NOMO-1 treated with DMSO at 0.1 percent for 48 hours (cell line): Measurements from ENCODE around the gene C17orf67.
A peak's percentile ranks its signal among the peaks of the same experiment; 100 is the strongest.

Experiments
- DNase-seq: peaks from one replicate; lab custom pipeline; 2025; ENCODE audit not compliant: unreplicated experiment; lab: John Stamatoyannopoulos, UW

The C17orf67 gene

DNA sequence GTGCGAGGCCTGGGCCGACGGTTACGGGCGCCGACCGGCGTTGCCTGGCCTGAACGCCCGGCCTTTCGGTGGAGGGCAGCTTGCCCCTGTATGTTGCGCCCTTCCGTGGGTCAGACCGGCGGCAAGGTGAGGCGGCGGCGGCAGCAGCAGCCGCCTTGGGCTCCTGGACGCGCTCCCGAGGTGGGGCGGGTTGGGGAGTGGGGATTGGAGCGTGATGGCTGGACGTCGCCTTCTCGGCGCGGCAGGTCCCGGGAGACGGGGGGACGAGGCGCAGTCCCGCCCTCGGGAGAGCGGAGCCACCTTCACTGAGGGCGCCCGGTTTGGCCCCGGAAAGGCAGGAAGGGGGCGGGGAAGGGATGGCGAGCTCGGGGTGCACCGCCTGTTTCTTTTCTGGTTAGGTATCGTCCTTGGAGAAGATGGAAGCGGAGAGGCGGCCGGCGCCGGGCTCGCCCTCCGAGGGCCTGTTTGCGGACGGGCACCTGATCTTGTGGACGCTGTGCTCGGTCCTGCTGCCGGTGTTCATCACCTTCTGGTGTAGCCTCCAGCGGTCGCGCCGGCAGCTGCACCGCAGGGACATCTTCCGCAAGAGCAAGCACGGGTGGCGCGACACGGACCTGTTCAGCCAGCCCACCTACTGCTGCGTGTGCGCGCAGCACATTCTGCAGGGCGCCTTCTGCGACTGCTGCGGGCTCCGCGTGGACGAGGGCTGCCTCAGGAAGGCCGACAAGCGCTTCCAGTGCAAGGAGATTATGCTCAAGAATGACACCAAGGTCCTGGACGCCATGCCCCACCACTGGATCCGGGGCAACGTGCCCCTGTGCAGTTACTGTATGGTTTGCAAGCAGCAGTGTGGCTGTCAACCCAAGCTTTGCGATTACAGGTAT lies 902 bp upstream of the C17orf67 start:
- DNase-seq, result peak; percentile 41

GRCh38 chr17:56833057-56833808 lies 487 bp downstream of the C17orf67 start:
- DNase-seq, result peak; percentile 76

DNA sequence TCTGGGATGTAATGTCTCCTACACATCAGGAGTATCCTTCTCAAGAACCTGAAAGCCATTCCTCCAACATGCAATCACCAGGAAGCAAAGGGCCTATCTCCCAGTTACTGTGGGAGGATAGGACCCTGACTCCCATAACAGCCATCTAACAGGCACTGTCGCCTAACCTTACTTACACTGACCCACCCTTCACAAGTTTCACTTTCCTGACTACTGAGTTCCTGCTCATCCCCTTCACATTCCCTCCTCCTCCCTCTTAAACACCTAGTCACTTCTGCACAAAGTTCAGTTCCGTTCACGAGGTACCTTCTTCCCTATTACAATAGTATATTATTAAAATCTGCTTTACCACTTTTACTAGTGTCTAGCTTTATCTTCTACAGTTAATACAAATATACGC lies 1.3 kb downstream of the C17orf67 start:
- DNase-seq, result peak; percentile 20

DNA sequence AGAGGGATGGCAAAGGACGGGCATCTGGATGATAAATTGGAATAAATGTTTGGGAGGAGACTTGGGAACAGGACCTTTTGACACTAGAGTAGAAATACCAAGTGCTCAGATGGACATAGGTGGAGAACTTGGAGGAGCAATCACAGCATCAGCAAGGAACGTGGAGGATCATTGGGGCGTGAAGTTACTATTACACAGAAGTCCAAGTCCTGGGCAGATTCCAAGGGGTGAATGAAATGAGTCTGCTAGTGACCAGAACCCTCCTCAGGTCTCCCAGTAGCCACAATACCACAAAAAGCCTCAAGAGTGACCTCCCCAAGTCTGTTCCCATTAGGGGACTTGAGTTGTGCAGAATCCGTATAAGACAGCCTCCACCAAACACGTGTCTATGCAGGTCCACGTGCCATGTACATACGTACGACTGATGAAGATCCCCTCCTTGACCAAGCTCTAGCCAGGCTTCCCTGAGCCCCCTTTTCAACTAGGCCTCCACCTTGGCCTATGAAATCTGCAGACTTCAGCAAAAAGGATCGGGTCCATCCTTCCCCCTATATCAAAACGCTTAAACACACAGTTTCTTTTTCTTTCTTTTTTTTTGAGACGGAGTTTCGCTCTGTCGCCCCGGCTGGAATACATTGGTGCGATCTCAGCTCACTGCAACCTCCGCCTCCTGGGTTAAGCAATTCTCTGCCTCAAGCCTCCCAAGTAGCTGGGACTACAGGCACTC lies 2.2 kb downstream of the C17orf67 start:
- no peak for DNase-seq

- DNase-seq, result no peak
Measured at GRCh38 chr17:56830726-56831368, 2.9 kb downstream of the C17orf67 start.

DNA sequence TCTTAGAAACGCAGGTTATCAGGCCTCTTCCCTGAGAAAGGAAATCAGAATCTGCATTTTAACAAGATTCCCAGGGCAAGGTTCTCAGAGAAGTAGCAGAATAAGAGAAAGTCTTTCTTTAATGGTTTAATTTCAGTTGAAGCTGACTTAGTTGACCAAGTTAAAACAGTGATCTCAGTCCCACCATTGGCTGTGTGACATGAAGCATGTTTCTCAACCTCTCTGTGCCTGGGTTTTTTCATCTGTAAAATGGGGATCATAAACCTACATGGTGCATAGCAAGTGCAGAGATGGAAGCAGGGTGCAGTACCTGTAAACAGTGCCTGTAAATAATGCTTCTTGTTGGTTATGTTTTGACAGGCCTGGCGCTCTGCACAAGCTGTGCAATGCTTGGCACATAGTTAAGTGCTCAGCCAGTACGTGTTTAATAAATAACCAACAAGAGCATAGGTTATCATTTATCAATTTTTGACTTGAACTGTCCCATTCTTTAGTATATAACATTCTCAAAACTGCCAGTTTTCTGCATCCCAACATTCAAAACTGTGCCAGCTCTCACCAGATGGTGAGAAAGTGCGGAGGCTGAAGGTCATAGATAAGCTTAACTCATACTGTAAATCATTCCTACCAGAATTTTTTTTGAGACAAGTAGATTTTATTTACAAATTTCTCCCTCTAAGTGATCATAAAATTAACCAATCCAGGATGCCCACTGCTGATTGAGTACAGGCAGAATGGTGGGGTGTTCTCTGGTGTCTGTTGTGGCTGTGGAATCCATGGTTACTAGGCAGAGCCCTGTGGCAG lies 6.9 kb downstream of the C17orf67 start:
- no peak for DNase-seq

DNA sequence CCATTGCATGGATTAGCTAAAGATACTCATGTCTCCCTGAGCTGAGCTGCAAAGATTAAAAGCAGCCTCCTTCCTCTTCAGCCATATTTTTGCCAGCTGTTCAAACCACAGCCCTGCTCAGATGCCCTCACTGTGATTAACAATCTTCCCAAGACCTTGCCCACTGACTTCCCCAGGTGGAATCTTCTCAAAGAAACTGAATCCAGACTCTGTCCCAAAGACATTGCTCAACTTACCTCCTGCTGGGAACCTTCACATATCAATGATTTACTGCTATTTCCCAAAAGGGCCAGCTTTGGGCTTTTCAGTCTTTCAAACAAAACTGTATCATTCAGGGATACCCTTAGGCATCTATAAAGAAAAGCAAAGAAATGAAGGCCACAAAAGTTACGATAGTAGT lies 9.2 kb downstream of the C17orf67 start:
- no peak for DNase-seq

DNA sequence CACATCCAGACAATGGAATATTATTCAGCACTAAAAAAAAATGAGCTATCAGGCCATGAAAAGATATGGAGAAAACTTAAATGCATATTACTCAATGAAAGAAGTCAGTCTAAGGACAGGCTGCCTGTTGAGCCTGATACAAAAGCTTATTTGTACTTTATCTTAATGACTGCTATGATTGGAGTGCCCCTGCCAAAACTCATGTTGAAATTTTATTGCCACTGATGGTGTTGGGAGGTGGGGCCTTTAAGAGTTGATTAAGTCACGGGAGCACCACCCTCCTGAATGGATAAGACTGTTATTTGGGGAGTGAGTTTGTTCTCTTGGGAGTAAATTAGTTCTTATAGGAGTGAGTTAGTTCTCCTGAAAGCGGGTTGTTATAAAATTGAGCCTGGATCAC lies 9.9 kb downstream of the C17orf67 start:
- no peak for DNase-seq

DNA sequence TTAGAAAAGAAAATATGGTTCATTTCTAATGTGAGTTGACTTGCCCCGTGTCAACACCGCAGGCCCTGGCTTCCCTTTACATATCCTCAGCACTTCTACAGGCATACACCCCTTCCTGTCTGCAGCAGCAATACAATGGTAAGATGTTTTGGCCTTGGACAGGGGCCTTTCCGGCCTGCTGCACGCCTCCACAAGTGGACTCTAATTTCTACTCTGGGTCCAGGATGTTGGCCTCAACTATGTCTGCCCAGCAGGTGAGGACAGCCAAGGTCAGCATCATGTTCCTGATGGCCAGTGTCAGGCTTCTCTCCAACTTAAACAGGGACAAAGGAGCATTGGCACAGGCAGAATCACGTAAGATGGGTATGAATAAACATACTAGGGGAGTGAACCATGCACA lies 11.0 kb downstream of the C17orf67 start:
- DNase-seq, result no peak

DNA sequence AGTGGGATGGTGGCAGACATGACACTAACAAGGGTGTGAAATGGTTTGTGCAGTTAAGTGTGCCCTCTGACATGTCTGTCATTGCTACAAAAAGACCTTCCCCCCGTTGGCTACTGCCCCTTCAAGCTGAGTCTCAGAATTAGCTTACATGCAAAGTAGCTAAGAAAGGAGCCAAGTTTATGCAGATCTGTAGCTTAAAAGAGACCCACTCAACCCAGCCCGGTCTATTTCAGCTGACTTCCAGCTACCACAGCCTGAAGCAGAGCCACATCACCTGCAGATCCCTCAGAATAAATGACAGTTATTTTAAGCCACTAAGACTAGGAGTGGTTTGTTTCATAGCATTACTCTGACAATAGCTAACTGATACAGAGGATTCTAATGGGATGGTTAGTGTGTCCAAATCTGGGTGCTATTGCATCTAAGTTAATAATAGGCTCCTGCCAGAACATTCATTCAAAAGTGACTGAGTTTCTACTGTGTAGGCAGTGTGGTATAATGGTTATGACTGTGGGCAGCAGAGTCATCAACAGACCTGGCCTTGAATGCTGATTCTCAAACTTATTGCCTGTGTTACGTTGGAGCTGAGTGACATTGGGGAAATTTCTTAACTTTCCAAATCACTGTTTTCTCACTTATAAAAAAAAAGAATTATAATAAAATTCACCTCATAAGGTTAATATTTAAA lies 11.7 kb downstream of the C17orf67 start:
- no peak for DNase-seq

DNA sequence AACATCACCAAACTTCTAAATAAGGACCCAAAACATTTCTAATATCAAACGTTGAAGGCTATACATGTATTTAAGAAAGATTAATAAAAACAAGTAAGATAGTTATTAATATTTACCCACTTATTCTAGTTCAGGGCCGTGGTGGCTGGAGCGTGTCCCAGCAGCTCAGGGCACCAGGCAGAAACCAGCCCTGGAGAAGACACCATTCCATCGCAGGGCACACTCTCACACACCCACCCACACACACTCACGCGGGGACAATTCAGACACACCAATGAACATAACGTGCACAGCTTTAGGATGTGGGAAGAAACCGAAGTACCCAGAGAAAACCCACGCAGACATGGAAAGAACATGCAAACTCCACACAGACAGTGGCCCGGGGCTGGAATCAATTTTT lies 13.5 kb downstream of the C17orf67 start:
- no peak for DNase-seq

DNA sequence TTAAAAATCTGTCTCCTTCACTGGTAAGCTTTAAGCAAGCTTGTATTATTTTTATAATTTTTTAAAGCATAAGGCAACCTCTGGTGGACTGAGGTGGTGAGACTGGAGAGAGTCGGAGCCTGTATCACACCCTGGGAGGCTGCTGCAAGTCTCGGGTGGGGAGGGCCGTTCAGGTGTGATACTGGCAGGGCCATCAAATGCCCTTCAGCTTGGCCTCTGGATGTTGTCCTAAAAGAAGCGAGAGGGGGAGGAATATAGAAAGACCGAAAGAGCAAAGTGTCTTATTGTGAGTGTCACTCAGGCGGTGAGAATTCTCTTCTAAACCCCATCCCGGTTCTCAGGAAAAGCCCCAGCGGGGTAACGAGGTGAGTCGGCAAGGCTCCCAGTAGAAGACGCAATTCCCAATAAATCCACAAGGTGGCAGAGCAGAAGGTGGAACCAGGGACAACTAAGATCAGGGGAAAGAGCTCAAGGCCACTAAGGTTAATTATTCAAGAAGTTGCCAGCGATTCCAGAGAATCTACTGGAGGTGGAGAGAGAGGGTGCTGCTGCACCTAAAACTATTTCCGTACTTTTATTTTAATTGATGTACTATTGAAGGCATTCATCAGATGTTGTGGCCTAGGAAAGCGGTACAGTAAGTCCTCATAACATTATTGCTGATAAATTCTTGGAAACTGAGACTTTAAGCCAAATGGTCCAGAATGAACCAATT lies 14.1 kb downstream of the C17orf67 start:
- peak; percentile 77 for DNase-seq

DNA sequence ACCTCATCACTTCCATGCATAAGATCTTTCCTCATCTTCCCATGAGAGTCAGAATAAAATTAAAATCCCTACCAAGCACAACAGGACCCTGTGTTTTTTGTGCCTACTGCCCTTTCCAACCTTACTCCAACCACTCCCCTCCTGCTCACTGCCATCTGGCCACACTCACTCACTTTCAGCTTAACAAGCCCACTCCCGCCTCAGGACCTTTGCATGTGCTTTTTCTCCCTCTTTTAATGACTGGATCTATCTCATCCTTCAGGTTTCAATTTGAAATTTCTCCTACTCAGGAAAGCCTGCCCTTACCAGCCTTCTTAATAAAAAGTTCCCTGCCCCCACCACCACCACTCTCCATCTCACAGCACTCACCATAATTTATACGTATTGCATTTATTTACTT lies 14.7 kb downstream of the C17orf67 start:
- no peak for DNase-seq

DNA sequence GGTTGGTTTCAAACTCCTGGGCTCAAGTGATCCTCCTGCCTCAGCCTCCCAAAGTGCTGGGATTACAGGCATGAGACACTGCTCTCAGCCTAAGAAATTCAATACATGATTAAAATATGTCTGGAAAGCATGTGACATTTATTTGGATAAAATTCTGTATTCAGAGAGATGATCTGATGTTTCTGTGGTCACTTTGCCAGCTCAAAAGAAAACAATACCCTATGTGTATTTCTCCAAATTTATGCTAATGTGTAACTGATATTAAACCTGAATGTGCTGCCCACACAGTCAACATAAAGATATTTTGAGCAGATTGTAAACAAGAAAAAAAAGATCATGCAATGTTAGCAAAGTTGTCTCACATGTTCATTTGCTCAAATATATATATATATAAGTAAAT lies 16.7 kb downstream of the C17orf67 start:
- DNase-seq, result no peak

DNA sequence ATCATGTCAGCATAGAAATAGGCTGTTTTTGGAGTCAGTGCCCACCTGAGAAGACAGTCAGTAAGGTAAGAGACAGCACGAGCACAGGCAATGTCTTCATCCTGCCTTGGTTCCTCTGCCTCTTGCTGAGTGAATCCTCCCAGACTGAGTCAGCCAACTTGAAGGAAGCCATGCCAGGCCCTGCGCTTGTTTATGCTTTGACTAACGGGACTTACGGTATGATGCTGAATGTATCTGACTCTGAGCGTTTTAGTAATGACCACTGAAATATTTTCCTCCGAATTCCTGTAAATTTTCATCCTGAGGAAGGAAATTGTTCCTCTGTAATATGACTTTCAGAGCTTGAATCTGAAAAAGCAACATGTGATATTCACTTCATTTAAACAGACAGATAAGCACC lies 18.0 kb downstream of the C17orf67 start:
- no peak for DNase-seq

DNA sequence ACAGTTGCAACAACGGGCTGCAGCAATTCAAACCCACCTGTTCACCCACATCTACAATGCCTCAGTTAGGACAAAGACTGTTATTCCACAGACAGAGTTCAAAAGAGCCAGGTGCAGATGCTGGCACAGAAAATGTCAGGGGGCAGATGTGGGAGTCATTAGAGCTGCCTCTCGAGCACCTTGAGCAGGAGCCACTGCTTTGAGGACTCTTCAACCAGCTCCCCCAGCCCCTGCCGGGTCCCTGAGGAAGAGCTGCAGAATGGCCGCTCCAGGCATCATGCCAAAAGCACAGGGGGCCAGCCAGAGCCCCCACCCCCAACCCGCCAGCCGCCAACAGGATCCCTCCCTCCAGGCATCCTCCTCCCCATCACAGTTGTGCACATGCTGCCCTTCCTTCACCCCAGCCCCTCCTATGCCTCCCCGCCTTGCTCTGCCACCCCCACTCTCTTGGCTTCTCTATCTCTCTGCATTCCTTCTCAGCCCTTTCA lies 20.8 kb downstream of the C17orf67 start:
- no peak for DNase-seq

GRCh38 chr17:56810891-56811775 lies 22.6 kb downstream of the C17orf67 start:
- no peak for DNase-seq

DNA sequence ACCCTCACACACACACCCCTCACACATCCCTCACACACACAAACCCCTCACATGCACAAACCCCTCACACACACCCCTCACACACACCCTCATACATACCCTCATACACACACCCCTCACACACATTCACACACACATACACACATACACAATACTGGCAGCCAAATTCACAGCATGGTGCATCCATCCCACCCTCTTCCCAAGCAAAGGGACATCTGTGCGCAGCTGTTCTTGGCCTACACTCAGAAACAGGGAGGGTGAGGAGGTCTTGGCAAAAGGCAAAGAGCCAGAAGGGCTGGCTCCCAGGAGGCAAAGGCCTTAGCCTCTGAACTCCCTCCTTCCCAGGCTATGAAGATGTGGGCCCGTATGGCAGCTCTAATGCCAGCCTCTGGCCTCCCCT lies 23.4 kb downstream of the C17orf67 start:
- DNase-seq, result no peak
